GM23338 (cell line): ENCODE measurements around the gene CDYL2. TPM values are rescaled to one million over a fixed set of nuclear protein-coding genes. Genes with fewer than 3 reads are reported as not detected.

Experiments
- ATAC-seq: fragments of 200-7000 bp; cut with Tn5 transposase; 3 replicates; pipeline ENCODE4 v1.9.1; 2020
- DNase-seq: peaks from one replicate; pipeline ENCODE4 v3.0.0-alpha.2; 2015; ENCODE audit warnings: low spot score
- H2AFZ ChIP-seq: fragments of 200-600 bp; sonication (generic); 2 replicates; pipeline ENCODE4 v1.8.0; 2016; ENCODE audit warnings: antibody characterized with exemption, mild to moderate bottlenecking, moderate library complexity
- H3F3A ChIP-seq: fragments of 200-600 bp; sonication (generic); replicated peaks from 2 replicates; pipeline ENCODE4 v1.8.0; 2017; ENCODE audit warnings: antibody characterized with exemption, mixed run types, low read depth
- H3K27ac ChIP-seq: fragments of 200-600 bp; sonication (generic); 2 replicates; pipeline ENCODE4 v1.6.1; 2016; ENCODE audit warnings: low read depth
- H3K27me3 ChIP-seq: fragments of 200-600 bp; sonication (generic); 2 replicates; pipeline ENCODE4 v1.8.0; 2016; ENCODE audit warnings: mild to moderate bottlenecking, mixed run types, moderate library complexity; ENCODE audit not compliant: insufficient read depth
- H3K36me3 ChIP-seq: fragments of 200-600 bp; sonication (generic); 2 replicates; pipeline ENCODE4 v1.8.0; 2016; ENCODE audit warnings: mild to moderate bottlenecking; ENCODE audit not compliant: insufficient read depth
- H3K4me1 ChIP-seq: fragments of 200-600 bp; sonication (generic); 2 replicates; pipeline ENCODE4 v1.8.0; 2016; ENCODE audit warnings: mild to moderate bottlenecking, moderate library complexity; ENCODE audit not compliant: insufficient read depth
- H3K4me2 ChIP-seq: fragments of 200-600 bp; sonication (generic); 2 replicates; pipeline ENCODE4 v1.7.1; 2017; ENCODE audit warnings: mixed run types
- H3K4me3 ChIP-seq: fragments of 200-600 bp; sonication (generic); 2 replicates; pipeline ENCODE4 v1.6.1; 2016; ENCODE audit warnings: mixed run types
- H3K79me2 ChIP-seq: fragments of 200-600 bp; sonication (generic); replicated peaks from 2 replicates; pipeline ENCODE4 v1.8.0; 2017; ENCODE audit warnings: mild to moderate bottlenecking; ENCODE audit not compliant: insufficient read depth
- H3K9me2 ChIP-seq: fragments of 200-600 bp; sonication (generic); 2 replicates; pipeline ENCODE4 v1.8.0; 2017; ENCODE audit not compliant: insufficient read depth
- H4K20me1 ChIP-seq: fragments of 200-600 bp; sonication (generic); replicated peaks from 2 replicates; pipeline ENCODE4 v1.8.0; 2017; ENCODE audit warnings: mild to moderate bottlenecking; ENCODE audit not compliant: insufficient read depth
- H3K27ac Mint-ChIP-seq: 2 replicates; pipeline ENCODE4 v1.8.0; 2020; ENCODE audit warnings: inconsistent platforms, mild to moderate bottlenecking, moderate library complexity, mixed read lengths
- H3K27me3 Mint-ChIP-seq: 3 replicates; pipeline ENCODE4 v1.8.0; 2022; ENCODE audit warnings: low read depth, mild to moderate bottlenecking, moderate library complexity, mixed read lengths, inconsistent platforms; ENCODE audit not compliant: insufficient read depth, poor library complexity
- H3K36me3 Mint-ChIP-seq: 3 replicates; pipeline ENCODE4 v1.8.0; 2021; ENCODE audit warnings: low read depth, mild to moderate bottlenecking, inconsistent platforms, moderate library complexity, mixed read lengths
- H3K4me1 Mint-ChIP-seq: 3 replicates; pipeline ENCODE4 v1.8.0; 2020; ENCODE audit warnings: mild to moderate bottlenecking, inconsistent platforms, mixed read lengths
- H3K4me3 Mint-ChIP-seq: 3 replicates; pipeline ENCODE4 v1.8.0; 2021; ENCODE audit warnings: moderate library complexity, mild to moderate bottlenecking, inconsistent platforms, mixed read lengths
- H3K9me3 Mint-ChIP-seq: 3 replicates; pipeline ENCODE4 v1.8.0; 2020; ENCODE audit warnings: moderate library complexity, mild to moderate bottlenecking, inconsistent platforms, mixed read lengths
- CREB1 ChIP-seq: fragments of 250-450 bp; sonication (Bioruptor Pico); IDR thresholded peaks from 2 replicates; pipeline ENCODE4 v1.5.0; 2020; ENCODE audit warnings: low read depth, mild to moderate bottlenecking, moderate library complexity
- CTCF ChIP-seq, 2 experiments: fragments of 200-600 bp in 1 of 2; sonication (generic) in 1 of 2; conservative IDR thresholded peaks; 2 replicates each; pipeline versions ENCODE4 v1.5.1 to v1.6.1; 2016 to 2017; ENCODE audit warnings: antibody characterized with exemption in 2 of 2, low read depth in 2 of 2, mild to moderate bottlenecking in 2 of 2, moderate library complexity in 1 of 2
- EZH2 ChIP-seq: fragments of 200-600 bp; sonication (generic); IDR thresholded peaks from one replicate; pipeline ENCODE4 v1.8.0; 2017; ENCODE audit warnings: antibody characterized with exemption, mild to moderate bottlenecking, low read depth; ENCODE audit not compliant: unreplicated experiment
- EZH2phosphoT487 ChIP-seq: fragments of 200-600 bp; sonication (generic); IDR thresholded peaks from one replicate; pipeline ENCODE4 v1.8.1; 2018; ENCODE audit warnings: antibody characterized with exemption; ENCODE audit not compliant: unreplicated experiment
- JUNB ChIP-seq: IDR thresholded peaks from one replicate; pipeline ENCODE4 v1.6.1; 2016; ENCODE audit warnings: antibody characterized with exemption; ENCODE audit not compliant: unreplicated experiment
- NANOG ChIP-seq: IDR thresholded peaks from 2 replicates; pipeline ENCODE4 v1.6.1; 2016; ENCODE audit warnings: antibody characterized with exemption, borderline replicate concordance
- POLR2AphosphoS5 ChIP-seq: IDR thresholded peaks from 2 replicates; pipeline ENCODE4 v1.6.1; 2016; ENCODE audit warnings: antibody characterized with exemption, low read depth
- REST ChIP-seq: IDR thresholded peaks from one replicate; pipeline ENCODE4 v1.6.1; 2018; ENCODE audit warnings: antibody characterized with exemption; ENCODE audit not compliant: unreplicated experiment
- STAT1 ChIP-seq: IDR thresholded peaks from one replicate; pipeline ENCODE4 v1.6.1; 2016; ENCODE audit warnings: antibody characterized with exemption; ENCODE audit not compliant: unreplicated experiment
- ZNF114 ChIP-seq: fragments of 250-450 bp; sonication (Bioruptor Pico); IDR thresholded peaks from 2 replicates; pipeline ENCODE4 v1.5.0; 2020; ENCODE audit warnings: mild to moderate bottlenecking, moderate library complexity
- ZNF331 ChIP-seq: fragments of 250-450 bp; sonication (Bioruptor Pico); IDR thresholded peaks from 2 replicates; pipeline ENCODE4 v1.5.0; 2020; ENCODE audit warnings: low read depth, mild to moderate bottlenecking, moderate library complexity
- polyA plus RNA-seq: library from polyadenylated mRNA; unstranded; fragments of >200 nt; fragmentation: Nextera tagmentation; extraction: Ambion mirVana; gene quantifications from 2 replicates; pipeline ENCODE4 v1.2.1, GENCODE V29; 2016
- total RNA-seq: library from RNA; depleted of rRNA; stranded (reverse); fragments of >200 nt; shearing (Covaris generic); gene quantifications from 2 replicates; pipeline ENCODE4 v1.2.3, GENCODE V29; 2014
- TF ChIP-seq, protein P1 (sequence below): fragments of 250-450 bp; sonication (Bioruptor Pico); IDR thresholded peaks from 2 replicates; pipeline ENCODE4 v1.5.0; 2020; ENCODE audit warnings: mild to moderate bottlenecking, moderate library complexity
- TF ChIP-seq, protein P2 (sequence below): IDR thresholded peaks from 2 replicates; pipeline ENCODE4 v1.6.1; 2016; ENCODE audit warnings: antibody characterized with exemption

The CDYL2 gene
- total and polyA plus RNA-seq, 2 experiments from 2014 or later, result 0.82 to 4.3 TPM

DNA sequence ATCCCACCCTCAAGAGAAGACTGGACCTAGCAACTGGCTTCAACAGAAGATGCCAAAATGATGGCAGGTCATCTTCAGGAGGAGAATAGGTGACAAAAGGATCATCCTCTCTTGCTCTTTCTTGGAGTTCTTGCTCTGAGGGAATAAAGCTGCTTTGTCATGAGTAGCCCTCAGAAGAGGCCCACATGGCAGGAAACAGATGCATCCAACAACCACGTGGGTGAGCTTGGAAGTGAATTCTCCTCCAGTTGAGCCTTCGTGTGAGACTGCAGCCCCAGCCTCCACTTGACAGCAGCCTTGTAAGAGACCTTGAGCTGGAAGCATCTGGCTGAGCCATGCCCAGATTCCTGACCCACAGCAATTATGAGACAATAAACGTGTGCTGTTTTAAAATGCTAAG, 176.1 kb downstream of the CDYL2 start:
- no peaks in the 10 kb centered on the region for H3K9me2 ChIP-seq
- H3K4me2 ChIP-seq, result no peak overlapping the region
- Mint-ChIP-seq H3K36me3 (no peaks in the 10 kb centered on the region; the same call in 2 of the 3 replicates), H3K27me3 (peaks cover 3% of the 10 kb centered on the region), H3K4me3 (no peak overlapping the region), H3K4me1 (no peaks in the 10 kb centered on the region), H3K27ac (no peak overlapping the region), H3K9me3 (peaks cover 37% of the 10 kb centered on the region)
- no peak overlapping the region for H3K4me3 ChIP-seq
- DNase-seq, result no peak
- no peaks in the 10 kb centered on the region for H3K4me1 ChIP-seq
- TF ChIP-seq EZH2phosphoT487, result no peak
- TF ChIP-seq CREB1 (CRISPR knock-in tag), result no peak
- no peak for TF ChIP-seq NANOG
- TF ChIP-seq EZH2, result no peak
- no peak for TF ChIP-seq CTCF (conservative IDR thresholded peaks at IDR 0.05; ENCODE audit: low read depth in 2 of 2)
- no peak for TF ChIP-seq JUNB
- TF ChIP-seq ZNF331, result no peak
- TF ChIP-seq, protein P1, sequence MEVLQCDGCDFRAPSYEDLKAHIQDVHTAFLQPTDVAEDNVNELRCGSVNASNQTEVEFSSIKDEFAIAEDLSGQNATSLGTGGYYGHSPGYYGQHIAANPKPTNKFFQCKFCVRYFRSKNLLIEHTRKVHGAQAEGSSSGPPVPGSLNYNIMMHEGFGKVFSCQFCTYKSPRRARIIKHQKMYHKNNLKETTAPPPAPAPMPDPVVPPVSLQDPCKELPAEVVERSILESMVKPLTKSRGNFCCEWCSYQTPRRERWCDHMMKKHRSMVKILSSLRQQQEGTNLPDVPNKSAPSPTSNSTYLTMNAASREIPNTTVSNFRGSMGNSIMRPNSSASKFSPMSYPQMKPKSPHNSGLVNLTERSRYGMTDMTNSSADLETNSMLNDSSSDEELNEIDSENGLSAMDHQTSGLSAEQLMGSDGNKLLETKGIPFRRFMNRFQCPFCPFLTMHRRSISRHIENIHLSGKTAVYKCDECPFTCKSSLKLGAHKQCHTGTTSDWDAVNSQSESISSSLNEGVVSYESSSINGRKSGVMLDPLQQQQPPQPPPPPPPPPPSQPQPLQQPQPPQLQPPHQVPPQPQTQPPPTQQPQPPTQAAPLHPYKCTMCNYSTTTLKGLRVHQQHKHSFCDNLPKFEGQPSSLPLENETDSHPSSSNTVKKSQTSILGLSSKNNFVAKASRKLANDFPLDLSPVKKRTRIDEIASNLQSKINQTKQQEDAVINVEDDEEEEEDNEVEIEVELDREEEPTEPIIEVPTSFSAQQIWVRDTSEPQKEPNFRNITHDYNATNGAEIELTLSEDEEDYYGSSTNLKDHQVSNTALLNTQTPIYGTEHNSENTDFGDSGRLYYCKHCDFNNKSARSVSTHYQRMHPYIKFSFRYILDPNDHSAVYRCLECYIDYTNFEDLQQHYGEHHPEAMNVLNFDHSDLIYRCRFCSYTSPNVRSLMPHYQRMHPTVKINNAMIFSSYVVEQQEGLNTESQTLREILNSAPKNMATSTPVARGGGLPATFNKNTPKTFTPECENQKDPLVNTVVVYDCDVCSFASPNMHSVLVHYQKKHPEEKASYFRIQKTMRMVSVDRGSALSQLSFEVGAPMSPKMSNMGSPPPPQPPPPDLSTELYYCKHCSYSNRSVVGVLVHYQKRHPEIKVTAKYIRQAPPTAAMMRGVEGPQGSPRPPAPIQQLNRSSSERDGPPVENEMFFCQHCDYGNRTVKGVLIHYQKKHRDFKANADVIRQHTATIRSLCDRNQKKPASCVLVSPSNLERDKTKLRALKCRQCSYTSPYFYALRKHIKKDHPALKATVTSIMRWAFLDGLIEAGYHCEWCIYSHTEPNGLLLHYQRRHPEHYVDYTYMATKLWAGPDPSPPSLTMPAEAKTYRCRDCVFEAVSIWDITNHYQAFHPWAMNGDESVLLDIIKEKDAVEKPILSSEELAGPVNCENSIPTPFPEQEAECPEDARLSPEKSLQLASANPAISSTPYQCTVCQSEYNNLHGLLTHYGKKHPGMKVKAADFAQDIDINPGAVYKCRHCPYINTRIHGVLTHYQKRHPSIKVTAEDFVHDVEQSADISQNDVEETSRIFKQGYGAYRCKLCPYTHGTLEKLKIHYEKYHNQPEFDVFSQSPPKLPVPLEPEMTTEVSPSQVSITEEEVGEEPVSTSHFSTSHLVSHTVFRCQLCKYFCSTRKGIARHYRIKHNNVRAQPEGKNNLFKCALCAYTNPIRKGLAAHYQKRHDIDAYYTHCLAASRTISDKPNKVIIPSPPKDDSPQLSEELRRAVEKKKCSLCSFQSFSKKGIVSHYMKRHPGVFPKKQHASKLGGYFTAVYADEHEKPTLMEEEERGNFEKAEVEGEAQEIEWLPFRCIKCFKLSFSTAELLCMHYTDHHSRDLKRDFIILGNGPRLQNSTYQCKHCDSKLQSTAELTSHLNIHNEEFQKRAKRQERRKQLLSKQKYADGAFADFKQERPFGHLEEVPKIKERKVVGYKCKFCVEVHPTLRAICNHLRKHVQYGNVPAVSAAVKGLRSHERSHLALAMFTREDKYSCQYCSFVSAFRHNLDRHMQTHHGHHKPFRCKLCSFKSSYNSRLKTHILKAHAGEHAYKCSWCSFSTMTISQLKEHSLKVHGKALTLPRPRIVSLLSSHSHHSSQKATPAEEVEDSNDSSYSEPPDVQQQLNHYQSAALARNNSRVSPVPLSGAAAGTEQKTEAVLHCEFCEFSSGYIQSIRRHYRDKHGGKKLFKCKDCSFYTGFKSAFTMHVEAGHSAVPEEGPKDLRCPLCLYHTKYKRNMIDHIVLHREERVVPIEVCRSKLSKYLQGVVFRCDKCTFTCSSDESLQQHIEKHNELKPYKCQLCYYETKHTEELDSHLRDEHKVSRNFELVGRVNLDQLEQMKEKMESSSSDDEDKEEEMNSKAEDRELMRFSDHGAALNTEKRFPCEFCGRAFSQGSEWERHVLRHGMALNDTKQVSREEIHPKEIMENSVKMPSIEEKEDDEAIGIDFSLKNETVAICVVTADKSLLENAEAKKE (CRISPR knock-in tag), result no peak
- TF ChIP-seq ZNF114 (CRISPR knock-in tag), result no peak
- no peak for TF ChIP-seq REST
- no peak for TF ChIP-seq STAT1
- TF ChIP-seq POLR2AphosphoS5, result no peak
- TF ChIP-seq, protein P2, sequence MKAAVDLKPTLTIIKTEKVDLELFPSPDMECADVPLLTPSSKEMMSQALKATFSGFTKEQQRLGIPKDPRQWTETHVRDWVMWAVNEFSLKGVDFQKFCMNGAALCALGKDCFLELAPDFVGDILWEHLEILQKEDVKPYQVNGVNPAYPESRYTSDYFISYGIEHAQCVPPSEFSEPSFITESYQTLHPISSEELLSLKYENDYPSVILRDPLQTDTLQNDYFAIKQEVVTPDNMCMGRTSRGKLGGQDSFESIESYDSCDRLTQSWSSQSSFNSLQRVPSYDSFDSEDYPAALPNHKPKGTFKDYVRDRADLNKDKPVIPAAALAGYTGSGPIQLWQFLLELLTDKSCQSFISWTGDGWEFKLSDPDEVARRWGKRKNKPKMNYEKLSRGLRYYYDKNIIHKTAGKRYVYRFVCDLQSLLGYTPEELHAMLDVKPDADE, result no peak
- no peaks in the 10 kb centered on the region for H3K27me3 ChIP-seq
- H3F3A ChIP-seq, result no peaks in the 10 kb centered on the region
- ATAC-seq, result no peak
- H4K20me1 ChIP-seq, result no peaks in the 10 kb centered on the region
- H2AFZ ChIP-seq, result no peak overlapping the region
- no peak overlapping the region for H3K27ac ChIP-seq
- no peaks in the 10 kb centered on the region for H3K36me3 ChIP-seq
- no peaks in the 10 kb centered on the region for H3K79me2 ChIP-seq
